ENCODE results near the gene LTBP3. TPM values are rescaled to one million over a fixed set of nuclear protein-coding genes. Genes with fewer than 3 reads are reported as not detected.

LTBP3 gene
- total and polyA plus RNA-seq, 2 donors (not counting 1 experiment from before 2014, with no cell fraction given): 37.3 to 40.4 TPM

- Histone ChIP-seq H3K9me3 (ENCODE audit: control insufficient read depth, insufficient read depth, low read depth, low read length) (no peaks in the 10 kb centered on the region), H3K36me3 (ENCODE audit: control insufficient read depth, insufficient read depth, low read length) (peaks cover 9% of the 10 kb centered on the region), H3K9ac (ENCODE audit: insufficient read depth, low read length) (peak overlapping the region; percentile 97), H3K27me3 (ENCODE audit: control insufficient read depth, insufficient read depth, low read length) (no peaks in the 10 kb centered on the region), H3K4me2 (ENCODE audit: extremely low read depth, insufficient read depth, low read length) (no peak overlapping the region), H3K4me3 (replicated peaks in 1 of 4; ENCODE audit: control extremely low read depth in 1 of 4, insufficient read depth in 1 of 4, low read depth in 3 of 4, low read length in 4 of 4) (peak overlapping the region; percentile 72 to 98 (median 76)), H3K79me2 (ENCODE audit: control insufficient read depth, insufficient read depth, low read length) (peaks cover 92% of the 10 kb centered on the region), H4K20me1 (ENCODE audit: control insufficient read depth, extremely low read depth, insufficient read depth, low read length) (peaks cover 11% of the 10 kb centered on the region), H2AFZ (ENCODE audit: low read length) (no peak overlapping the region), H3K4me1 (ENCODE audit: control insufficient read depth, extremely low read depth, insufficient read depth, low read length) (peaks cover 5% of the 10 kb centered on the region), H3K27ac (ENCODE audit: insufficient read depth, low read length) (peak overlapping the region; percentile 100)
- TF ChIP-seq CTCF (conservative IDR thresholded peaks at IDR 0.05 in 1 of 2, IDR thresholded peaks at IDR 0.05 in 1 of 2; ENCODE audit: low read depth in 1 of 2, low read length in 2 of 2) (no peak), EZH2 (IDR thresholded peaks at IDR 0.05; ENCODE audit: low read length, missing control alignments) (no peak)
- DNase-seq (ENCODE audit: low read depth in 2 of 2): no peak
Measured at GRCh38 chr11:65501186-65501471, 57.0 kb downstream of the LTBP3 start.

GRCh38 chr11:65500387-65501185, 57.6 kb downstream of the LTBP3 start:
- peaks cover 92% of the 10 kb centered on the region for H3K79me2 ChIP-seq (ENCODE audit: control insufficient read depth, insufficient read depth, low read length)
- no peaks in the 10 kb centered on the region for H3K27me3 ChIP-seq (ENCODE audit: control insufficient read depth, insufficient read depth, low read length)
- H3K4me3 ChIP-seq (replicated peaks in 1 of 4; ENCODE audit: control extremely low read depth in 1 of 4, insufficient read depth in 1 of 4, low read depth in 3 of 4, low read length in 4 of 4): peak overlapping the region; percentile 72 to 98 (median 76)
- H3K4me1 ChIP-seq (ENCODE audit: control insufficient read depth, extremely low read depth, insufficient read depth, low read length): peaks cover 9% of the 10 kb centered on the region
- H3K9me3 ChIP-seq (ENCODE audit: control insufficient read depth, insufficient read depth, low read depth, low read length): no peaks in the 10 kb centered on the region
- H2AFZ ChIP-seq (ENCODE audit: low read length): no peak overlapping the region
- peak overlapping the region; percentile 100 for H3K27ac ChIP-seq (ENCODE audit: insufficient read depth, low read length)
- peak overlapping the region; percentile 97 for H3K9ac ChIP-seq (ENCODE audit: insufficient read depth, low read length)
- TF ChIP-seq CTCF (conservative IDR thresholded peaks at IDR 0.05 in 1 of 2, IDR thresholded peaks at IDR 0.05 in 1 of 2; ENCODE audit: low read depth in 1 of 2, low read length in 2 of 2) (no peak), EZH2 (IDR thresholded peaks at IDR 0.05; ENCODE audit: low read length, missing control alignments) (no peak)
- H3K4me2 ChIP-seq (ENCODE audit: extremely low read depth, insufficient read depth, low read length): peak overlapping the region; percentile 51
- peaks cover 9% of the 10 kb centered on the region for H3K36me3 ChIP-seq (ENCODE audit: control insufficient read depth, insufficient read depth, low read length)
- peak; percentile 41 to 65 for DNase-seq (ENCODE audit: low read depth in 2 of 2)
- peaks cover 11% of the 10 kb centered on the region for H4K20me1 ChIP-seq (ENCODE audit: control insufficient read depth, extremely low read depth, insufficient read depth, low read length)

GRCh38 chr11:65499713-65500386, 58.3 kb downstream of the LTBP3 start:
- DNase-seq (ENCODE audit: low read depth in 2 of 2): peak in 1 of 2 donors; percentile 29
- Histone ChIP-seq H2AFZ (ENCODE audit: low read length) (no peak overlapping the region), H3K9ac (ENCODE audit: insufficient read depth, low read length) (peak overlapping the region; percentile 97), H3K27me3 (ENCODE audit: control insufficient read depth, insufficient read depth, low read length) (no peaks in the 10 kb centered on the region), H4K20me1 (ENCODE audit: control insufficient read depth, extremely low read depth, insufficient read depth, low read length) (peaks cover 7% of the 10 kb centered on the region), H3K79me2 (ENCODE audit: control insufficient read depth, insufficient read depth, low read length) (peaks cover 90% of the 10 kb centered on the region), H3K9me3 (ENCODE audit: control insufficient read depth, insufficient read depth, low read depth, low read length) (no peaks in the 10 kb centered on the region), H3K4me3 (replicated peaks in 1 of 4; ENCODE audit: control extremely low read depth in 1 of 4, insufficient read depth in 1 of 4, low read depth in 3 of 4, low read length in 4 of 4) (peak overlapping the region; percentile 72 to 98 (median 76)), H3K36me3 (ENCODE audit: control insufficient read depth, insufficient read depth, low read length) (peaks cover 4% of the 10 kb centered on the region), H3K4me1 (ENCODE audit: control insufficient read depth, extremely low read depth, insufficient read depth, low read length) (peaks cover 12% of the 10 kb centered on the region), H3K4me2 (ENCODE audit: extremely low read depth, insufficient read depth, low read length) (peak overlapping the region; percentile 51), H3K27ac (ENCODE audit: insufficient read depth, low read length) (peak overlapping the region; percentile 100)
- no peak for TF ChIP-seq CTCF (conservative IDR thresholded peaks at IDR 0.05 in 1 of 2, IDR thresholded peaks at IDR 0.05 in 1 of 2; ENCODE audit: low read depth in 1 of 2, low read length in 2 of 2)
- TF ChIP-seq EZH2 (IDR thresholded peaks at IDR 0.05; ENCODE audit: low read length, missing control alignments): no peak
